OCI-LY1 (cell line): ENCODE results near the gene HEATR1.

Experiments
- EZH2 ChIP-seq: fragments of 200-600 bp; sonication (generic), shearing (Covaris generic); IDR thresholded peaks from 2 replicates; pipeline ENCODE4 v1.8.0; 2017; ENCODE audit warnings: borderline replicate concordance, mixed run types, mild to moderate bottlenecking, antibody characterized with exemption, low read length, moderate library complexity, mixed read lengths
- TF ChIP-seq, protein P1 (sequence below): fragments of 200-600 bp; sonication (generic), shearing (Covaris generic); IDR thresholded peaks from 2 replicates; pipeline ENCODE4 v1.5.1; 2017; ENCODE audit warnings: mild to moderate bottlenecking, antibody characterized with exemption, low read length, moderate library complexity, mixed read lengths

DNA sequence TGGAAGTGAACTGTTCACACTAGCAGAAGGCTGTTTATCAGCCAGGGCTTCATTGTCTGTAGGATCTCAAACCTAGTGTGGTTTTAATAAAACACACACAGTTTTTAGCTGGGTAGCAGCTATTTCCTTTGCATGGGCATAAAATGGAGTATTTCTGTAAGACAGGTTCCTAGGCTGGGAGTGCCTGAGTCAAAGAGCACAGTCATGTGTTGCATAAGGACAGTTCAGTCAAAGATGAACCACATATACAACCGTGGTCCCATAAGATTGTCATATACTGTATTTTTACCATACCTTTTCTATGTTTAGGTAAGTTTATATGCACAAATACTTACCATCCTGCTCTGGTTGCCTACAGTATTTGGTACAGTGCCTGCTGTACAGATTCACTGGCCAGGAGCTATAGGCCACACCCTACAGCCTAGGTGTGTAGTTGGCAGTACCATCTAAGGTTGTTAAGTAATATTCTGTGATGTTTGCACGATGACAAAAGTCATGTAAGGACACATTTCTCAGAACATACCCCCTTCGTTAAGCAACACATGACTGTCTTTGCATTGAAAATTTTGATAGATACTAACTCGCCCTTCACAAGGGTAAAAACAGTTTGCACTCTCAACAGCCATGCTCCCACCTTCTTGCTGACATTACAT, 63.4 kb downstream of the HEATR1 start:
- TF ChIP-seq, protein P1, sequence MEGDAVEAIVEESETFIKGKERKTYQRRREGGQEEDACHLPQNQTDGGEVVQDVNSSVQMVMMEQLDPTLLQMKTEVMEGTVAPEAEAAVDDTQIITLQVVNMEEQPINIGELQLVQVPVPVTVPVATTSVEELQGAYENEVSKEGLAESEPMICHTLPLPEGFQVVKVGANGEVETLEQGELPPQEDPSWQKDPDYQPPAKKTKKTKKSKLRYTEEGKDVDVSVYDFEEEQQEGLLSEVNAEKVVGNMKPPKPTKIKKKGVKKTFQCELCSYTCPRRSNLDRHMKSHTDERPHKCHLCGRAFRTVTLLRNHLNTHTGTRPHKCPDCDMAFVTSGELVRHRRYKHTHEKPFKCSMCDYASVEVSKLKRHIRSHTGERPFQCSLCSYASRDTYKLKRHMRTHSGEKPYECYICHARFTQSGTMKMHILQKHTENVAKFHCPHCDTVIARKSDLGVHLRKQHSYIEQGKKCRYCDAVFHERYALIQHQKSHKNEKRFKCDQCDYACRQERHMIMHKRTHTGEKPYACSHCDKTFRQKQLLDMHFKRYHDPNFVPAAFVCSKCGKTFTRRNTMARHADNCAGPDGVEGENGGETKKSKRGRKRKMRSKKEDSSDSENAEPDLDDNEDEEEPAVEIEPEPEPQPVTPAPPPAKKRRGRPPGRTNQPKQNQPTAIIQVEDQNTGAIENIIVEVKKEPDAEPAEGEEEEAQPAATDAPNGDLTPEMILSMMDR, result no peak
- no peak for TF ChIP-seq EZH2
